Trophoblast cell (in vitro differentiated cells and primary cell): Measurements from ENCODE around the gene TMEM178B.
A peak's percentile ranks its signal among the peaks of the same experiment; 100 is the strongest.

ENCODE experiments used
- DNase-seq, 2 donors: peaks; one replicate each; pipeline ENCODE4 v3.0.0-alpha.2; 2016
- H2AFZ ChIP-seq: 2 replicates; pipeline ENCODE4 v1.6.1; 2013; ENCODE audit warnings: low read length, moderate library complexity, mild to moderate bottlenecking; ENCODE audit not compliant: insufficient read depth, poor library complexity
- H2AK5ac ChIP-seq: 2 replicates; pipeline ENCODE4 v1.6.1; 2013; ENCODE audit warnings: mild to moderate bottlenecking, low read length
- H2BK120ac ChIP-seq: 2 replicates; pipeline ENCODE4 v1.6.1; 2013; ENCODE audit warnings: low read length, mild to moderate bottlenecking, moderate library complexity; ENCODE audit not compliant: insufficient read depth, poor library complexity
- H2BK12ac ChIP-seq: 2 replicates; pipeline ENCODE4 v1.6.1; 2013; ENCODE audit warnings: mild to moderate bottlenecking, low read length, moderate library complexity
- H2BK5ac ChIP-seq: 2 replicates; pipeline ENCODE4 v1.6.1; 2013; ENCODE audit warnings: low read length, low read depth, moderate library complexity, mild to moderate bottlenecking; ENCODE audit not compliant: poor library complexity
- H3K14ac ChIP-seq: 2 replicates; pipeline ENCODE4 v1.6.1; 2013; ENCODE audit warnings: mild to moderate bottlenecking, low read length
- H3K18ac ChIP-seq: 2 replicates; pipeline ENCODE4 v1.6.1; 2013; ENCODE audit warnings: mild to moderate bottlenecking, low read length
- H3K23ac ChIP-seq: 2 replicates; pipeline ENCODE4 v1.6.1; 2013; ENCODE audit warnings: low read length
- H3K27ac ChIP-seq: 2 replicates; pipeline ENCODE4 v1.5.1; 2013; ENCODE audit warnings: low read depth, mild to moderate bottlenecking, inconsistent platforms, low read length, moderate library complexity
- H3K27me3 ChIP-seq: 2 replicates; pipeline ENCODE4 v1.6.1; 2013; ENCODE audit warnings: inconsistent platforms, mild to moderate bottlenecking, low read length, moderate library complexity; ENCODE audit not compliant: insufficient read depth
- H3K36me3 ChIP-seq, 2 experiments: 1 replicate in 1 of 2; 2 replicates in 1 of 2; pipeline ENCODE4 v1.6.1; 2013; ENCODE audit warnings: low read length in 2 of 2, mild to moderate bottlenecking in 2 of 2, moderate library complexity in 1 of 2; ENCODE audit not compliant: insufficient read depth in 2 of 2, control insufficient read depth in 1 of 2
- H3K4ac ChIP-seq: 2 replicates; pipeline ENCODE4 v1.6.1; 2013; ENCODE audit warnings: low read depth, mild to moderate bottlenecking, low read length, moderate library complexity
- H3K4me1 ChIP-seq, 2 experiments: 1 replicate in 1 of 2; 2 replicates in 1 of 2; pipeline ENCODE4 v1.6.1; 2013; ENCODE audit warnings: low read length in 2 of 2, mild to moderate bottlenecking in 2 of 2, moderate library complexity in 1 of 2; ENCODE audit not compliant: insufficient read depth in 2 of 2, control insufficient read depth in 1 of 2
- H3K4me2 ChIP-seq: 2 replicates; pipeline ENCODE4 v1.6.1; 2013; ENCODE audit warnings: inconsistent platforms, mild to moderate bottlenecking, low read length, moderate library complexity
- H3K4me3 ChIP-seq: 2 replicates; pipeline ENCODE4 v1.5.1; 2013; ENCODE audit warnings: mild to moderate bottlenecking, low read depth, low read length, inconsistent platforms
- H3K79me1 ChIP-seq: one replicate; pipeline ENCODE4 v1.6.1; 2013; ENCODE audit warnings: low read length
- H3K79me2 ChIP-seq: 2 replicates; pipeline ENCODE4 v1.6.1; 2013; ENCODE audit warnings: low read length, mild to moderate bottlenecking; ENCODE audit not compliant: control insufficient read depth, insufficient read depth, poor library complexity
- H3K9ac ChIP-seq: 2 replicates; pipeline ENCODE4 v1.6.1; 2013; ENCODE audit warnings: mild to moderate bottlenecking, low read length
- H3K9me3 ChIP-seq: 2 replicates; pipeline ENCODE4 v1.6.1; 2013; ENCODE audit warnings: low read depth, mild to moderate bottlenecking, control low read depth, inconsistent platforms, low read length; ENCODE audit not compliant: insufficient read depth
- H4K12ac ChIP-seq: 2 replicates; pipeline ENCODE4 v1.6.1; 2013; ENCODE audit warnings: low read depth, mild to moderate bottlenecking, low read length, moderate library complexity
- H4K8ac ChIP-seq: 2 replicates; pipeline ENCODE4 v1.6.1; 2013; ENCODE audit warnings: low read depth, mild to moderate bottlenecking, low read length, moderate library complexity
- H4K91ac ChIP-seq: one replicate; pipeline ENCODE4 v1.6.1; 2013; ENCODE audit warnings: low read depth, mild to moderate bottlenecking, low read length, moderate library complexity
- WGBS: extraction: QIAGEN DNeasy Blood & Tissue Kit; methylation state at CpG from one replicate; pipeline ENCODE4 v1.1.7; 2013; ENCODE audit warnings: missing lambda C conversion rate; ENCODE audit not compliant: insufficient read length, insufficient coverage; ENCODE audit errors: extremely low coverage; 5-methylcytosine and 5-hydroxymethylcytosine counted together

Gene TMEM178B

GRCh38 chr7:141323826-141324225 lies 250.0 kb downstream of the TMEM178B start:
- peaks cover 4% of the 10 kb centered on the region for H3K9me3 ChIP-seq
- H4K91ac ChIP-seq = no peak overlapping the region
- no peak overlapping the region for H3K23ac ChIP-seq
- H4K12ac ChIP-seq = no peak overlapping the region
- WGBS = no CpG with 5 or more reads among the region's 4 CpGs
- H3K27me3 ChIP-seq = no peaks in the 10 kb centered on the region
- no peaks in the 10 kb centered on the region for H3K4me1 ChIP-seq
- no peak overlapping the region for H3K27ac ChIP-seq
- no peaks in the 10 kb centered on the region for H3K36me3 ChIP-seq
- no peak overlapping the region for H2AK5ac ChIP-seq
- H3K18ac ChIP-seq = no peak overlapping the region
- no peak overlapping the region for H2BK12ac ChIP-seq
- H3K4me2 ChIP-seq = no peak overlapping the region
- H3K79me2 ChIP-seq = no peaks in the 10 kb centered on the region
- H3K9ac ChIP-seq = no peak overlapping the region
- no peak overlapping the region for H2BK5ac ChIP-seq
- no peak overlapping the region for H4K8ac ChIP-seq
- no peak overlapping the region for H3K4me3 ChIP-seq
- H2AFZ ChIP-seq = no peak overlapping the region
- peak; percentile 37 for DNase-seq
- no peak overlapping the region for H3K14ac ChIP-seq
- no peaks in the 10 kb centered on the region for H3K79me1 ChIP-seq
- H3K4ac ChIP-seq = no peak overlapping the region
- H2BK120ac ChIP-seq = no peak overlapping the region

DNA sequence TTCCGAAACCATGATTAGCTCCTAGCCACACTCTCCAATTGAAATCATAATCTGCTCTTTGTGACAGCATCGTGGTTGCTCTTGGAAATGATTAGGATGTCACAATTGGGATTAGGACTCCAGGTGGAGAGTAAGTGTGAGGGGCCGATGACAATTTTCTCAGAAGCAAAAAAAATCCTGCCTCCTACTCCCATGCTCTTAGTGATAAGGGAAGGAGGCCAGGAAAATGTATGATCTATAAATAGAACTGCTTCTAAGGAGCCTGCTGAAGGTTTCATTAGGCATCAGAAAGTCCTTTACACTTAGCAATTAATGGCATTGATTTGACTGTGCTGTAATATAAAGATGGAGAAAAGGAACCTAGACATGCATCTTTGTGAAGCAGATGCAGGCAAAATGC lies 251.0 kb downstream of the TMEM178B start:
- Histone ChIP-seq H3K36me3 (no peaks in the 10 kb centered on the region), H3K27me3 (no peaks in the 10 kb centered on the region), H2AK5ac (no peak overlapping the region)

GRCh38 chr7:141325275-141325674 lies 251.4 kb downstream of the TMEM178B start:
- H3K18ac ChIP-seq = no peak overlapping the region
- no peak overlapping the region for H3K27ac ChIP-seq
- no peak overlapping the region for H4K8ac ChIP-seq
- no peaks in the 10 kb centered on the region for H3K27me3 ChIP-seq
- no peak overlapping the region for H3K4ac ChIP-seq
- no peak overlapping the region for H3K14ac ChIP-seq
- H3K79me1 ChIP-seq = no peaks in the 10 kb centered on the region
- H2AFZ ChIP-seq = no peak overlapping the region
- H3K4me2 ChIP-seq = no peak overlapping the region
- no peak overlapping the region for H2AK5ac ChIP-seq
- no peaks in the 10 kb centered on the region for H3K4me1 ChIP-seq
- peaks cover 3% of the 10 kb centered on the region for H3K9me3 ChIP-seq
- no peak overlapping the region for H4K12ac ChIP-seq
- H2BK5ac ChIP-seq = no peak overlapping the region
- no peak overlapping the region for H2BK12ac ChIP-seq
- H3K9ac ChIP-seq = no peak overlapping the region
- H3K79me2 ChIP-seq = no peaks in the 10 kb centered on the region
- no peaks in the 10 kb centered on the region for H3K36me3 ChIP-seq
- no CpG with 5 or more reads among the region's 2 CpGs for WGBS
- no peak overlapping the region for H3K4me3 ChIP-seq
- no peak for DNase-seq
- no peak overlapping the region for H3K23ac ChIP-seq
- H2BK120ac ChIP-seq = no peak overlapping the region
- no peak overlapping the region for H4K91ac ChIP-seq

More for the DNA sequence above, 251.0 kb downstream of the TMEM178B start:
- Histone ChIP-seq H3K18ac (no peak overlapping the region), H3K4ac (no peak overlapping the region), H3K4me2 (no peak overlapping the region), H4K91ac (no peak overlapping the region), H3K79me1 (no peaks in the 10 kb centered on the region), H2BK12ac (no peak overlapping the region), H2BK5ac (no peak overlapping the region), H2BK120ac (no peak overlapping the region), H2AFZ (no peak overlapping the region), H3K4me1 (no peaks in the 10 kb centered on the region), H3K14ac (no peak overlapping the region), H3K9ac (no peak overlapping the region), H3K9me3 (peaks cover 3% of the 10 kb centered on the region), H4K8ac (no peak overlapping the region), H3K4me3 (no peak overlapping the region), H3K79me2 (no peaks in the 10 kb centered on the region), H3K23ac (no peak overlapping the region), H3K27ac (no peak overlapping the region), H4K12ac (no peak overlapping the region)
- DNase-seq = no peak
- no CpG with 5 or more reads among the region's 3 CpGs for WGBS

DNA sequence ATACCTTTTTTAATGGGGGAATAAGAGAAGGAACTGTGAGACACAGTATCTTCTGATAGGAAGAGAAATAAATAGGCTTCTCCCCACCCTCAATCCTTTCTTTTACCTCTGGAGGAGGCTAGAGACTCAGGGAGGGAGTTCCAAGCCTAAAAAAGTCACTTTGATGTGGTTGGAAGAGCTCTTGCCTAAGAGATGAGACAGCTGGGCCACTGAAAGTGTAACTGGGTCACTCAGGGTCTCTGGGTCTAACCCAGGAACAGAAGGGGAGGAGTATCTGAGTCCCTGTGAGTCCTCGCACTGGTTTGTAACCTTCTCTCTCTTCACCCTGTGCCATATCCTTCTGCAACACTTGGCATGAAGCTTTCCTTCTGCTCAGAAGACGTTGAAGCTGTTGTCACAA lies 254.4 kb downstream of the TMEM178B start:
- no peak overlapping the region for H2BK5ac ChIP-seq
- H2BK120ac ChIP-seq = no peak overlapping the region
- H3K18ac ChIP-seq = no peak overlapping the region
- no peak overlapping the region for H2AK5ac ChIP-seq
- no peak overlapping the region for H4K91ac ChIP-seq
- WGBS = no CpG with 5 or more reads among the region's 2 CpGs
- H3K14ac ChIP-seq = no peak overlapping the region
- no peak overlapping the region for H3K4me3 ChIP-seq
- H3K27me3 ChIP-seq = no peaks in the 10 kb centered on the region
- H3K9me3 ChIP-seq = no peaks in the 10 kb centered on the region
- no peaks in the 10 kb centered on the region for H3K79me2 ChIP-seq
- H3K79me1 ChIP-seq = no peaks in the 10 kb centered on the region
- no peaks in the 10 kb centered on the region for H3K4me1 ChIP-seq
- no peak overlapping the region for H3K4me2 ChIP-seq
- no peak overlapping the region for H3K9ac ChIP-seq
- H3K4ac ChIP-seq = no peak overlapping the region
- H4K8ac ChIP-seq = no peak overlapping the region
- H2BK12ac ChIP-seq = no peak overlapping the region
- DNase-seq = no peak
- no peaks in the 10 kb centered on the region for H3K36me3 ChIP-seq
- no peak overlapping the region for H3K27ac ChIP-seq
- H4K12ac ChIP-seq = no peak overlapping the region
- H3K23ac ChIP-seq = no peak overlapping the region
- H2AFZ ChIP-seq = no peak overlapping the region
